AG08395 (cell line): ENCODE measurements around the gene C11orf21.

Experiments used
- DNase-seq: peaks from one replicate; pipeline ENCODE4 v3.0.0; 2012; ENCODE audit warnings: mixed read lengths, low spot score

C11orf21 gene

GRCh38 chr11:2271077-2271326 lies 30.7 kb downstream of the C11orf21 start:
- DNase-seq, result no peak

GRCh38 chr11:2270322-2271076 lies 31.2 kb downstream of the C11orf21 start, which contains the start of gene ASCL2:
Gene ASCL2 (minus strand): TSS chr11:2270588. CDS start chr11:2270332, 256 bp downstream.
- no peak for DNase-seq

GRCh38 chr11:2269601-2270321 lies 32.0 kb downstream of the C11orf21 start:
- peak; percentile 19 for DNase-seq

- DNase-seq, result peak; percentile 9
Measured at GRCh38 chr11:2268729-2269600, 32.8 kb downstream of the C11orf21 start.

DNA sequence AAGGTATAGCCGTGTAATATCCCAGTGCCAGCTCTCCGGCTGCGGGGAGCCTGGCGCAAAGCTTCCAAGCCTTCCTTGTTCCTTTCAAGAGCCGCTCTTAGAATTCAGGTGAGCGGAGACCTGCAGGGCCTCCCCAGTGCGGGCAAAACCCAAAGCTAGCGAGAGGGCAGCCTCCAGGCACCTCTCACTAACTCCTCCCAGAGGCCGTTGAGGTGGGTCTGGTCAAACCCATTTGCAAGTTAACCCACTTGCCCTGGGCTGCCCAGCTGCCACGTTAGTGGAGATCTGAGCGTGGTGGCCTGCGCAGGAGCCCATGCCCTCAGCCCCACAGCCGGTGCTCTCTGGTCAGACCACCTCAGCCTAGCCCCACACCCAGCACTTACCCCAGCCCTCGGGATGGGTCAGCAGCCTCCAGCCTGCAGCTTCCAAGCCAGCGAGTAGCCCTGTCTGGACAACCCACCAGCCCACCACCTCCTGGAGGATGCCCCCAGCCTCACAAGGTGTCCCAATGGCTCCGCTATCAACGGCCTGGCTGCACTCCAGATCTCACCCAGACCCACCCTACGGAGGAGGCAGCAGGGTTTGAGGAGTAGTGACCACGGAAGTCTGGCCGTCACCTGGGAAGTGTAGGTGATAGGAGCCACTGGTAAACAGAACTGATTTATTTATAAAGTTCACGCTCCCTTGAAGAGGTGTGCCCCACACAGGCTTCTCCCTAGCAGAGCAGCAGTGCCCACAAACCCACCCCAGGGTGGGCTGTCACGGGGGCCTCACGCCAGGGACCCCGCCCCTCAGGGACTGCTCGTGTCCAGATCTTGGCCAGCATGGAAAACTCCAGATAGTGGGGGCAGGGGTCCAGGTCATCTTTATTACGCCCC lies 33.6 kb downstream of the C11orf21 start:
- no peak for DNase-seq

- DNase-seq, result no peak
Measured at GRCh38 chr11:2267306-2267850, 34.3 kb downstream of the C11orf21 start.

DNA sequence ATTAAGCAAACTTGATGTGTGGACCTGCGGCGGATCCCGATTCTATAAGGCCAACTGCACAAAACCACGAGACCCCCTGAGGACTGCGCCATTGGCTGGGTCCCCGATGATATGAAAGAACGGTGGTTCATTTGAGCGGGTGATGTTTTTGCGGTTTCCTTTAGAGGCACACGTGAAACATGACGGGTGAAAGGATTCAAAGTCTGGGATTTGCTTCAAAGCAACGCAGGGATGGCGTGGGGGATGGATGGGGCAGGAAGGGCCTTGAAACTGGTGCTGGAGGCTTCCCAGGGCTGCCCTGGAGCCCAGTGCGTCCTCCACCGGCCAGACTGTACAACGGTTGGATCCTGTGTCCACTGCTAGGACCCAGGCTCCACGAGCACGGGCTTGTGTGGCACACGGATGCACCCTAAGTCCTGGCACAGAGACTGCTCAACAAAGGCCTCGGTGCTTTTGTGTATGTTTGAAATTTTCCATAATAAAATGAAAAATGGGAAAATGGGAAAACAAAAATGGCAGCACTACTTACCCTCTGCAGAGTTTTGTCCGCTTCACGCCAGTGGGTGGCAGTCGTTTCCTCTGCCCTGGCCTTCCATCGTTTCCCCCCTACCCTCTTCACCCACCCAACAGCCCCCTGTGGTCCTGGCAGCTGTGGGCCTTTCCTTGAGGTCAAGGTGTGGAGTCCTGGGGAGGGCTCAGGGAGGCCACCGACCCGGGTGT lies 35.0 kb downstream of the C11orf21 start:
- no peak for DNase-seq

- DNase-seq, result no peak
Measured at GRCh38 chr11:2265854-2266585, 35.7 kb downstream of the C11orf21 start.

- DNase-seq, result peak; percentile 1
Measured at GRCh38 chr11:2265396-2265795, 36.3 kb downstream of the C11orf21 start.

DNA sequence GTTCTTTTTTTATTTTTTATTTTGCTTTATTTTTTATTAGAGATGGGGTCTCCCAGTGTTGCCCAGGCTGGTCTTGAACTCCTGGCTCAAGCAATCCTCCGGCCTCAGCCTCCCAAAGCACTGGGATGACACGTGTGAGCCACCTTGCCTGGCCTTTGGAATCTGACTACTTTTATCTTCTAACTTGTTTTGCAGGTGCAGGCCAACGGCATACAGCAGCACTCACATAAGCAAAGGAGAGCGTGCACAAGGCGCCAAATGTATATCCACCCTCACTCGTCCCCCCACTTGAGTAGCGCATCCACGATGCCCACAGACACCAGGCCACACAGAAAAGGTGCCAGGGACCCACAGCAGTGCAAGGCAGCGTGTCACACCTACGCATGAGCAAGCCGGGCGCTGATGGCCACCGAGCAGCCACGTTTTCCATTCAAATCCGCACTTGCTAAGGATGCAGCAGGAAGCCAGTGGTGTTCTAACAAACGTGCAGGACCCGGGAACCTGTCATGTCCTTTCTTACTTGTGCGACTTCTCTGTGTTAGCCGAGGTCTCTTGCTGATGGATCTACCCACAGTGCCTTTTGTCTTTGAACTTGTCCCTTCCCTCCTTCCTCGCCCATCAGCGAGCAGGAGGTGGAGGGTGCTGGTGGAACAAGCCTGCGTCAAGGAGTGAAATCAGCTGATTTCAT lies 37.2 kb downstream of the C11orf21 start:
- no peak for DNase-seq

- DNase-seq, result no peak
Measured at GRCh38 chr11:2263724-2264360, 37.9 kb downstream of the C11orf21 start.

- DNase-seq, result peak; percentile 1
Measured at GRCh38 chr11:2263071-2263565, 38.6 kb downstream of the C11orf21 start.

- no peak for DNase-seq
Measured at GRCh38 chr11:2262301-2263070, 39.2 kb downstream of the C11orf21 start.

GRCh38 chr11:2261436-2262230 lies 40.1 kb downstream of the C11orf21 start:
- peak; percentile 1 for DNase-seq

- peak; percentile 1 for DNase-seq
Measured at GRCh38 chr11:2260491-2261364, 41.0 kb downstream of the C11orf21 start.

DNA sequence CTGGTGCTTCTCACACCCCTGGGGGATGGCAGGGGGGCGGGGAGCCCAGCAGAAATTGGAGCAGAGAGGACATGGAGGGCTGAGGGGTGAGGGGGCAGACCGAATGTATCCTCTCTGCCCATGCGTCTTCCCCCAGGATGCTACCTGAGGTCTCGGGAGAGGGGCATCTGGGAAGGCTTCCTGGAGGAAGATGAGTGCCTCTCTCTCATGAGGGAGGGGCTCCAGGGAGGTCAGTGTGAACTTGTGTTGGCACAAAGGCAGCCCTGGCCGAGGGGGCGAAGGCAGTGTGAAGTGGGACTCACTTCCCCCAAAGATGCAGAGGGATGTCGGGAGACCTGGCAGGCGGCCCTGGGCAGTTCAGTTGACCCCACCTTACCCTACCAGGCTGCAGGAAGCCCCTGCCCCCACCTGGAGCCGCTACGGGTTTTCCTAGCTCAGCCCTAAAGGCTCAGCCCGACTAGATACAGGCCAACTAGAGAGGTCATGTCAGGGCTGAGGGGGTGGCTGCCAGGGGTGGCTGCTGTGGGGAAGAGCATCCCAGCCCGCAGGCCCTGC lies 41.7 kb downstream of the C11orf21 start:
- no peak for DNase-seq
